Hepatocyte (in vitro differentiated cells): Measurements from ENCODE around the gene AKT1. TPM values are rescaled to one million over a fixed set of nuclear protein-coding genes. Genes with fewer than 3 reads are reported as not detected.

Experiments used
- DNase-seq: peaks from one replicate; pipeline ENCODE4 v3.0.0-alpha.2; 2016; ENCODE audit warnings: low spot score
- H2AFZ ChIP-seq: fragments of 200-600 bp; sonication (generic); 2 replicates; pipeline ENCODE4 v1.6.0; 2016; ENCODE audit warnings: antibody characterized with exemption, mild to moderate bottlenecking
- H3K27ac ChIP-seq: fragments of 200-600 bp; sonication (generic); 2 replicates; pipeline ENCODE4 v1.5.1; 2016; ENCODE audit warnings: mild to moderate bottlenecking
- H3K27me3 ChIP-seq: fragments of 200-600 bp; sonication (generic); 2 replicates; pipeline ENCODE4 v1.6.1; 2016
- H3K36me3 ChIP-seq: fragments of 200-600 bp; sonication (generic); replicated peaks from 2 replicates; pipeline ENCODE4 v1.5.1; 2016; ENCODE audit warnings: low read depth; ENCODE audit not compliant: insufficient read depth
- H3K4me1 ChIP-seq: fragments of 200-600 bp; sonication (generic); 2 replicates; pipeline ENCODE4 v1.5.1; 2016; ENCODE audit warnings: mild to moderate bottlenecking, moderate library complexity; ENCODE audit not compliant: insufficient read depth
- H3K4me2 ChIP-seq: fragments of 200-600 bp; sonication (generic); 2 replicates; pipeline ENCODE4 v1.6.0; 2016
- H3K4me3 ChIP-seq: fragments of 200-600 bp; sonication (generic); 2 replicates; pipeline ENCODE4 v1.5.1; 2016; ENCODE audit warnings: mild to moderate bottlenecking
- H3K79me2 ChIP-seq: fragments of 200-600 bp; sonication (generic); 2 replicates; pipeline ENCODE4 v1.6.0; 2017; ENCODE audit warnings: mild to moderate bottlenecking
- H3K9me2 ChIP-seq: fragments of 200-600 bp; sonication (generic); replicated peaks from 2 replicates; pipeline ENCODE4 v1.6.0; 2017; ENCODE audit warnings: mild to moderate bottlenecking; ENCODE audit not compliant: insufficient read depth
- H3K9me3 ChIP-seq: fragments of 200-600 bp; sonication (generic); 2 replicates; pipeline ENCODE4 v1.5.1; 2016; ENCODE audit warnings: low read depth, mild to moderate bottlenecking
- H4K20me1 ChIP-seq: fragments of 200-600 bp; sonication (generic); 2 replicates; pipeline ENCODE4 v1.6.0; 2016; ENCODE audit warnings: mild to moderate bottlenecking; ENCODE audit not compliant: insufficient read depth, poor library complexity, severe bottlenecking
- EZH2 ChIP-seq: fragments of 200-600 bp; sonication (generic); IDR thresholded peaks from 2 replicates; pipeline ENCODE4 v1.6.1; 2016; ENCODE audit warnings: antibody characterized with exemption, mild to moderate bottlenecking, borderline replicate concordance
- EZH2phosphoT487 ChIP-seq: fragments of 200-600 bp; sonication (generic); IDR thresholded peaks from one replicate; pipeline ENCODE4 v1.6.1; 2018; ENCODE audit warnings: antibody characterized with exemption, mild to moderate bottlenecking, low read depth, moderate library complexity; ENCODE audit not compliant: unreplicated experiment, severe bottlenecking
- WGBS: methylation state at CpG from one replicate; pipeline ENCODE4 v1.1.6; 2016; ENCODE audit warnings: low lambda C conversion rate; ENCODE audit errors: missing lambda C conversion rate; 5-methylcytosine and 5-hydroxymethylcytosine counted together
- polyA plus RNA-seq: library from polyadenylated mRNA; unstranded; fragments of >200 nt; fragmentation: Nextera tagmentation; extraction: Ambion mirVana; gene quantifications from 2 replicates; pipeline ENCODE4 v1.2.1, GENCODE V29; 2016
- total RNA-seq: library from RNA; depleted of rRNA; stranded (reverse); fragments of >200 nt; gene quantifications from 2 replicates; pipeline ENCODE4 v1.2.3, GENCODE V29; 2014
- TF ChIP-seq, protein P1 (sequence below): fragments of 200-600 bp; sonication (generic); IDR thresholded peaks from 2 replicates; pipeline ENCODE4 v1.5.1; 2016; ENCODE audit warnings: antibody characterized with exemption, mild to moderate bottlenecking; ENCODE audit not compliant: poor library complexity

Gene AKT1
- total and polyA plus RNA-seq, 2 experiments from 2014 or later, result 124 to 159 TPM

DNA sequence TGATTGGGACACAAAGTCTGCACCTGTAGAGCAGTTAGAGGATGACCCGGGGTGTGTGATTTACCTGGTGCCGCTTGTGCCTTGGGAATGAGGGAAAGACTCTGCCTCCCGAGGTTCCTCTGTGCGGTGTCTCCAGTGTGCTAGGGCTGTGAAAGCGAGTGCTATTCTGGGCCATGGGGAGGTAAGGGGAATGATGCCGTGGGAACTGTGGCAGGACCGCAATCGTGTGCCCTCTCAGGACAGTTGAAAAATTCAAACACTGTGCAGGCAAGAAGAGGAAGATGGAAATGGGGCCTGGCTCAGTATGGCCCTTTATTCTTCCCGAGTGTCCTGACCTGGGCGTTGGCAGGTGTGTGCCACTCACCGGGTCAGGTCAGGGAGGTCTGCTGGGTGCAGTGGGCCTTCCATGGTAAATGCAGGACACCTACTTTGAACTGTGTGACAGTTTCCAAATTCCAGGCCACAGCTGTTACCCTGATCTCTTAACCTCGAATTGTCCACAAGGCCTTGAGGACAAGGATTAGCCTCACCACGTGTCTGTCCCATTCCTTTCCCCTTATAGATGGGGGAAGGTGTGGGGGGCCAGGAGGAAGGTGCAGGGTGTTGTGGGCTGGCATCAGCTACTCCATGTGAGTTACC is 41.2 kb downstream of the AKT1 start:
- Histone ChIP-seq H3K4me1 (peaks cover 13% of the 10 kb centered on the region), H3K27me3 (no peaks in the 10 kb centered on the region), H3K27ac (peak overlapping the region; percentile 92), H3K4me2 (peak overlapping the region; percentile 97), H3K36me3 (no peaks in the 10 kb centered on the region), H3K4me3 (peak overlapping the region; percentile 53), H2AFZ (no peak overlapping the region), H4K20me1 (peaks cover 31% of the 10 kb centered on the region), H3K9me2 (no peaks in the 10 kb centered on the region), H3K9me3 (no peaks in the 10 kb centered on the region), H3K79me2 (peaks cover 63% of the 10 kb centered on the region)
- TF ChIP-seq, protein P1, sequence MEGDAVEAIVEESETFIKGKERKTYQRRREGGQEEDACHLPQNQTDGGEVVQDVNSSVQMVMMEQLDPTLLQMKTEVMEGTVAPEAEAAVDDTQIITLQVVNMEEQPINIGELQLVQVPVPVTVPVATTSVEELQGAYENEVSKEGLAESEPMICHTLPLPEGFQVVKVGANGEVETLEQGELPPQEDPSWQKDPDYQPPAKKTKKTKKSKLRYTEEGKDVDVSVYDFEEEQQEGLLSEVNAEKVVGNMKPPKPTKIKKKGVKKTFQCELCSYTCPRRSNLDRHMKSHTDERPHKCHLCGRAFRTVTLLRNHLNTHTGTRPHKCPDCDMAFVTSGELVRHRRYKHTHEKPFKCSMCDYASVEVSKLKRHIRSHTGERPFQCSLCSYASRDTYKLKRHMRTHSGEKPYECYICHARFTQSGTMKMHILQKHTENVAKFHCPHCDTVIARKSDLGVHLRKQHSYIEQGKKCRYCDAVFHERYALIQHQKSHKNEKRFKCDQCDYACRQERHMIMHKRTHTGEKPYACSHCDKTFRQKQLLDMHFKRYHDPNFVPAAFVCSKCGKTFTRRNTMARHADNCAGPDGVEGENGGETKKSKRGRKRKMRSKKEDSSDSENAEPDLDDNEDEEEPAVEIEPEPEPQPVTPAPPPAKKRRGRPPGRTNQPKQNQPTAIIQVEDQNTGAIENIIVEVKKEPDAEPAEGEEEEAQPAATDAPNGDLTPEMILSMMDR, result no peak
- TF ChIP-seq EZH2 (no peak), EZH2phosphoT487 (no peak)
- WGBS, result 69% methylated on average over 13 of the region's 13 CpGs
- DNase-seq, result no peak

DNA sequence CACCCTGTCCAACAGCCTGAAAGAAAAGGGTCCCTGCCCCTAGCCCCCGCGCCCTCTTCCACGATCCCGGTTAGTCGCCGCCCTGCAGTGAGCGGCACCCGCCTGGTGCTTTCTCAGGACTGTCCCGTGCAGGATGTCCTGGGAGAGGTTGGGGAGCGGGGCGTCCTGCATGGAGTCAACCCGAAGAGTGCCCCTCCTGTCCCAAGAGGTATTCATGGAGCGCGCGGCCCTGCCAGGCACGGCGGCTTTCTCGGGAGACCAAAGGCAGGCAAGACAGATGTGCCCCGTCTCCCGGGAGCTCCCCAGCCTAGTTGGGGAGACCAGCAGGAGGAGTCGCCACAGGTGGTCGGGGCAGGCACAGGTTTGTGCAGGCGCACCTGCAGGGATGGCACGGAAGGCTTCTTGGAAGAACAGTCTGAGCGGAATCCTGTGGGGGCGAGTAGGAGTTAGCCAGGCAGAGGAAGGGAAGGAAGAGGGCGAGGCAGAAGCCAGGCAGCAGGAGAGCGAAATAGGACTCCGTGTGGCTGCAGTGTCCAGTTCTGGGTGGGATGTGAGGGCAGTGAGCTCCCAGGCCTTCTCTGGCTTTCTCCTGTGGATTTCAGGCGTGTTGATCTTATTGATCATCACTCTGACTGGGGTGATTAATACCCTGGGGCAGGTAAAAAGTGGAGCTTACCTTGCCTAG is 41.9 kb downstream of the AKT1 start:
- H2AFZ ChIP-seq, result peak overlapping the region; percentile 37
- no peaks in the 10 kb centered on the region for H3K36me3 ChIP-seq
- no peaks in the 10 kb centered on the region for H3K9me3 ChIP-seq
- H3K4me1 ChIP-seq, result peaks cover 18% of the 10 kb centered on the region
- peaks cover 56% of the 10 kb centered on the region for H3K79me2 ChIP-seq
- H3K27me3 ChIP-seq, result no peaks in the 10 kb centered on the region
- H3K4me3 ChIP-seq, result peak overlapping the region; percentile 53
- peak overlapping the region; percentile 92 for H3K27ac ChIP-seq
- WGBS, result 3% methylated on average over 30 of the region's 30 CpGs
- TF ChIP-seq, protein P1, result no peak
- TF ChIP-seq EZH2phosphoT487 (no peak), EZH2 (no peak)
- no peaks in the 10 kb centered on the region for H3K9me2 ChIP-seq
- H4K20me1 ChIP-seq, result peaks cover 26% of the 10 kb centered on the region
- peak; percentile 43 for DNase-seq
- H3K4me2 ChIP-seq, result peak overlapping the region; percentile 97

DNA sequence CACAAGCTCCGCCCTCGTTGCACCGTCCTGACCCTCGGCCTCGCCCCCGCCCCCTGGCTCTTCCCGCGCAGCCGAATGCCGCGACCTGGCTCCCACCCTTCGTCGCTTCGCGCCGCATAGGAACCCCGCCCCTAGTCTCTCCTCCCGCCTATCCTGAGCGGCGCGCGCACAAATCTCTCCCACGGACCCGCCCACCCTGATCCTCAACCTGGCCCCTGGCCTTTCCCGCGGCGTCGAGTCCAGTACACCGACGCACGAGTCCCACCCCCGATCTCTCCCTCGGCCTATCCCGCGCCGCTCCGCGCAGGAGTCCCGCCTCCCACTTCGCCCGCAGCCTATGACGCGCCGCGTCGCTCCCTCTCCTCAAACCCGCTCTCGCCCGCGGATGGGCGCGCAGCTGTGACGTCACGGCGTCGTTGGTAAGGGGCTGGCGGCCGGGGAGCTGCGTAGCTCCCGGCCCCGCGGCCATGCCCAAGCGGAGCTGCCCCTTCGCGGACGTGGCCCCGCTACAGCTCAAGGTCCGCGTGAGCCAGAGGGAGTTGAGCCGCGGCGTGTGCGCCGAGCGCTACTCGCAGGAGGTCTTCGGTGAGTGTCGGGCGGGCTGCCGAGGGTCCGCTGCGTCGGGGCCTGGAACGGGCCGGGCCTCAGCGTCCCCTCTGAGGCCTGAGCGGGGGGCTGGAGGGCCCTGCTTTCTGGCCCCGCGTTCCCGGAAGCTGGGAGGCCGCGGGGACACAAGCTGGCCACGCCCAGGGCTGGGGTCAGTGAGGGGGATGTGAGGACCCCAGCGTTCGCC is 42.6 kb downstream of the AKT1 start, which contains the start of gene SIVA1:
Gene SIVA1 (plus strand): TSS at position 413 of the 793 bp plus-strand sequence. CDS start 55 bp downstream, at position 468.
- under 1% methylated on average over 78 of the region's 95 CpGs for WGBS
- Histone ChIP-seq H3K36me3 (no peaks in the 10 kb centered on the region), H3K27me3 (no peaks in the 10 kb centered on the region), H3K4me1 (peaks cover 25% of the 10 kb centered on the region), H3K9me3 (no peaks in the 10 kb centered on the region), H3K27ac (peak within 1 kb of the TSS; percentile 92), H3K4me3 (peak within 1 kb of the TSS; percentile 53), H3K79me2 (peaks cover 49% of the 10 kb centered on the region), H4K20me1 (peaks cover 26% of the 10 kb centered on the region), H3K9me2 (no peaks in the 10 kb centered on the region), H3K4me2 (peak within 1 kb of the TSS; percentile 97), H2AFZ (peak within 1 kb of the TSS; percentile 37)
- TF ChIP-seq EZH2 (no peak), EZH2phosphoT487 (no peak)
- TF ChIP-seq, protein P1, result no peak
- peak; percentile 99 for DNase-seq
